A549 (cell line): ENCODE results near the gene TMEM51. TPM values are rescaled to one million over a fixed set of nuclear protein-coding genes. Genes with fewer than 3 reads are reported as not detected.

Source experiments
- ATAC-seq, 2 experiments: fragments of 200-7000 bp in 1 of 2; fragments of >200 bp in 1 of 2; cut with Nextera tagmentation in 1 of 2; cut with Tn5 transposase in 1 of 2; 3 replicates each; pipeline versions ENCODE4 v1.8.0 to v1.9.1; 2018 to 2020; ENCODE audit warnings: mild to moderate bottlenecking in 1 of 2, moderate library complexity in 1 of 2
- CTCF ChIA-PET: fragments of 300-600 bp; sonication (Branson Sonifier 250); formaldehyde crosslinking; extraction: SDS; loops from one replicate; lab custom pipeline; 2021; ENCODE audit warnings: antibody characterized with exemption, inconsistent platforms; lab: Yijun Ruan, JAX
- POLR2A ChIA-PET: fragments of 350-600 bp; formaldehyde crosslinking; extraction: SDS; loops from one replicate; lab custom pipeline; 2021; ENCODE audit warnings: antibody characterized with exemption, inconsistent platforms; lab: Yijun Ruan, JAX
- DNase-seq, 2 experiments: peaks; one replicate each; pipeline versions ENCODE4 v3.0.0 to v3.0.0-alpha.2; 2011 to 2016; ENCODE audit warnings: low read depth in 1 of 2, low spot score in 1 of 2
- FAIRE-seq: peaks from 2 replicates; lab custom pipeline; 2011; peaks lifted over from hg19 to GRCh38; lab: Jason Lieb, UNC
- H3K27ac ChIP-seq, 2 experiments: fragments of >200 bp; sonication (Bioruptor Twin); formaldehyde crosslinking; 3 replicates each; pipeline ENCODE4 v1.5.1; 2016 to 2017
- H3K4me1 ChIP-seq: fragments of >200 bp; sonication (Bioruptor Twin); formaldehyde crosslinking; 3 replicates; pipeline ENCODE4 v1.6.1; 2016
- H3K4me2 ChIP-seq: fragments of >200 bp; sonication (Bioruptor Twin); formaldehyde crosslinking; 3 replicates; pipeline ENCODE4 v1.6.1; 2016
- H3K4me3 ChIP-seq: fragments of >200 bp; sonication (Bioruptor Twin); formaldehyde crosslinking; 3 replicates; pipeline ENCODE4 v1.5.1; 2016
- H3K9me3 ChIP-seq: fragments of >200 bp; sonication (Bioruptor Twin); formaldehyde crosslinking; 3 replicates; pipeline ENCODE4 v1.6.1; 2016
- ATOH8 ChIP-seq: fragments of 250-450 bp; sonication (Bioruptor Pico); IDR thresholded peaks from 2 replicates; pipeline ENCODE4 v1.5.0; 2020; ENCODE audit warnings: low read depth, mild to moderate bottlenecking, moderate library complexity
- CEBPB ChIP-seq, 2 experiments: fragments of >200 bp in 1 of 2; sonication (Bioruptor Twin) in 1 of 2; formaldehyde crosslinking in 1 of 2; IDR thresholded peaks; 2 replicates each; pipeline ENCODE4 v1.6.1; 2012 to 2016
- CHD4 ChIP-seq: fragments of 200-600 bp; sonication (generic); IDR thresholded peaks from 2 replicates; pipeline ENCODE4 v1.6.1; 2016; ENCODE audit warnings: antibody characterized with exemption, mild to moderate bottlenecking, borderline replicate concordance
- EHF ChIP-seq: fragments of 250-450 bp; sonication (Bioruptor Pico); IDR thresholded peaks from 2 replicates; pipeline ENCODE4 v1.5.0; 2020; ENCODE audit warnings: mild to moderate bottlenecking
- EHMT2 ChIP-seq: fragments of 200-600 bp; sonication (generic); IDR thresholded peaks from 2 replicates; pipeline ENCODE4 v1.6.1; 2016; ENCODE audit warnings: antibody characterized with exemption, low read depth, mild to moderate bottlenecking, moderate library complexity
- ELK1 ChIP-seq: fragments of 150-350 bp; IDR thresholded peaks from 2 replicates; pipeline ENCODE4 v1.6.1; 2014; ENCODE audit warnings: low read depth, mild to moderate bottlenecking, low read length
- FOSL2 ChIP-seq, 2 experiments: fragments of 450-650 bp in 1 of 2; fragments of >200 bp in 1 of 2; sonication (Bioruptor Twin) in 1 of 2; formaldehyde crosslinking; IDR thresholded peaks; 2 replicates each; pipeline versions ENCODE4 v1.5.0 to v1.6.1; 2016 to 2020; ENCODE audit warnings: mild to moderate bottlenecking in 1 of 2, moderate library complexity in 1 of 2
- GATA3 ChIP-seq: IDR thresholded peaks from 2 replicates; pipeline ENCODE4 v1.6.1; 2012; ENCODE audit warnings: borderline replicate concordance
- HES2 ChIP-seq: fragments of >200 bp; sonication (Bioruptor Twin); formaldehyde crosslinking; IDR thresholded peaks from 2 replicates; pipeline ENCODE4 v1.6.1; 2016
- HOXA7 ChIP-seq: fragments of 250-450 bp; sonication (Bioruptor Pico); IDR thresholded peaks from 2 replicates; pipeline ENCODE4 v1.5.0; 2020; ENCODE audit warnings: mild to moderate bottlenecking, moderate library complexity
- HOXB5 ChIP-seq: fragments of 250-450 bp; sonication (Bioruptor Pico); IDR thresholded peaks from 2 replicates; pipeline ENCODE4 v1.5.0; 2020; ENCODE audit warnings: mild to moderate bottlenecking, moderate library complexity
- KDM5A ChIP-seq: fragments of 200-600 bp; sonication (generic); IDR thresholded peaks from 2 replicates; pipeline ENCODE4 v1.6.1; 2016; ENCODE audit warnings: antibody characterized with exemption, mild to moderate bottlenecking
- MAFK ChIP-seq: fragments of 450-650 bp; IDR thresholded peaks from 2 replicates; pipeline ENCODE4 v1.6.1; 2014; ENCODE audit not compliant: partially characterized antibody
- MAZ ChIP-seq: fragments of 150-350 bp; IDR thresholded peaks from 2 replicates; pipeline ENCODE4 v1.6.1; 2014; ENCODE audit warnings: antibody characterized with exemption, low read depth, low read length, borderline replicate concordance
- PHF8 ChIP-seq: fragments of 200-600 bp; sonication (generic); IDR thresholded peaks from 2 replicates; pipeline ENCODE4 v1.6.1; 2016; ENCODE audit warnings: low read depth, mild to moderate bottlenecking, antibody characterized with exemption, moderate library complexity, borderline replicate concordance
- POLR2AphosphoS2 ChIP-seq: conservative IDR thresholded peaks from 2 replicates; pipeline ENCODE4 v1.6.1; 2012; ENCODE audit warnings: low read length, improper control_type of control experiment, inconsistent platforms
- RAD21 ChIP-seq, 2 experiments: fragments of >200 bp in 1 of 2; sonication (Bioruptor Twin) in 1 of 2; formaldehyde crosslinking in 1 of 2; IDR thresholded peaks in 1 of 2; conservative IDR thresholded peaks in 1 of 2; 2 replicates in 1 of 2; 3 replicates in 1 of 2; pipeline ENCODE4 v1.6.1; 2012 to 2018; ENCODE audit warnings: inconsistent platforms in 1 of 2
- RARB ChIP-seq: fragments of 250-450 bp; sonication (Bioruptor Pico); IDR thresholded peaks from 2 replicates; pipeline ENCODE4 v1.8.0; 2021; ENCODE audit warnings: mild to moderate bottlenecking, moderate library complexity
- REST ChIP-seq: fragments of 200-600 bp; sonication (generic); IDR thresholded peaks from 2 replicates; pipeline ENCODE4 v1.6.1; 2016; ENCODE audit warnings: antibody characterized with exemption, mild to moderate bottlenecking, moderate library complexity
- RFX5 ChIP-seq: fragments of 450-650 bp; IDR thresholded peaks from 2 replicates; pipeline ENCODE4 v1.7.1; 2014; ENCODE audit warnings: antibody characterized with exemption, mild to moderate bottlenecking, moderate library complexity
- RNF2 ChIP-seq: fragments of 200-600 bp; sonication (generic); IDR thresholded peaks from 2 replicates; pipeline ENCODE4 v1.6.1; 2016; ENCODE audit warnings: low read depth, mild to moderate bottlenecking, antibody characterized with exemption, moderate library complexity, borderline replicate concordance
- SMC3 ChIP-seq: fragments of >200 bp; sonication (Bioruptor Twin); formaldehyde crosslinking; IDR thresholded peaks from 3 replicates; pipeline ENCODE4 v1.6.1; 2018; ENCODE audit warnings: inconsistent platforms
- TFCP2L1 ChIP-seq: fragments of 250-450 bp; sonication (Bioruptor Pico); IDR thresholded peaks from 2 replicates; pipeline ENCODE4 v1.5.0; 2021; ENCODE audit warnings: mild to moderate bottlenecking
- TP53 ChIP-seq: fragments of 250-450 bp; sonication (Bioruptor Pico); IDR thresholded peaks from 2 replicates; pipeline ENCODE4 v1.5.0; 2021; ENCODE audit warnings: mild to moderate bottlenecking, moderate library complexity
- ZC3H11A ChIP-seq: fragments of 450-650 bp; IDR thresholded peaks from 2 replicates; pipeline ENCODE4 v1.6.1; 2014; ENCODE audit warnings: antibody characterized with exemption, mild to moderate bottlenecking
- ZFP36 ChIP-seq: fragments of 450-650 bp; IDR thresholded peaks from 2 replicates; pipeline ENCODE4 v1.6.1; 2014; ENCODE audit warnings: borderline replicate concordance; ENCODE audit not compliant: partially characterized antibody
- WGBS: methylation state at CpG from one replicate; pipeline ENCODE4 v1.1.6; 2017; ENCODE audit errors: missing lambda C conversion rate; 5-methylcytosine and 5-hydroxymethylcytosine counted together
- polyA plus RNA-seq, 4 experiments: library from polyadenylated mRNA; depleted of rRNA in 3 of 4; stranded (reverse); fragments of >200 nt; fragmentation: RNase III in 1 of 4; extraction: RNeasy Plus Mini Kit Qiagen cat#74134 plus additional on column Dnase treatment in 1 of 4; gene quantifications; 2 replicates in 3 of 4; 3 replicates in 1 of 4; pipeline ENCODE4 v1.2.3, GENCODE V29; 2011 to 2017
- TF ChIP-seq, protein P1 (sequence below): fragments of >200 bp; sonication (Bioruptor Twin); formaldehyde crosslinking; IDR thresholded peaks from 3 replicates; pipeline ENCODE4 v1.6.1; 2016

The TMEM51 gene
- polyA plus RNA-seq, 2 of the 4 experiments (the other 2 are of a cell fraction), result 20.0 to 22.8 TPM

DNA sequence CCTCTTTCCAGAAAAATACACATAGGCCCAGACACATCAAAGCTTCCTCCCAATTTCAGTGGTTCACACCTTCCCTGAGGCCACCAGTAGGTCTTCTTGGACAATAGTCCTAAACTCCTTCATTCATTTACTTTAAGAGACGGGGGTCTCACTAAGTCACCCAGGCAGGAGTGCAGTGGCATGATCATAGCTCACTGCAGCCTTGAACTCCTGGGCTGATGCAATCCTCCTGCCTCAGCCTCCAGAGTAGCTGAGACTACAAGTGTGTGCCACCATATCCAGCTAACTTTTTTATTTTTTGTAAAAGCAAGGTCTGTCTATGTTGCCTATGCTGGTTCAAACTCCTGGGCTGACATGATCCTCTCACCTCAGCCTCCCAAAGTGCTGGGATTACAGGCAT lies 85.2 kb downstream of the TMEM51 start:
- Histone ChIP-seq H3K9me3 (no peaks in the 10 kb centered on the region), H3K4me3 (no peak overlapping the region), H3K27ac (no peak overlapping the region), H3K4me1 (no peaks in the 10 kb centered on the region), H3K4me2 (no peak overlapping the region)
- FAIRE-seq (no peak), DNase-seq (no peak), ATAC-seq (no peak)
- CTCF ChIA-PET, result interaction anchor here (0.6 to 1.4 kb wide), 2 partner anchors 69 to 110 kb away, joined by 3 read pairs; no protein-coding TSS in a partner anchor
- POLR2A ChIA-PET, result no interaction called here
- WGBS, result 54% methylated on average over 1 of the region's 1 CpG
- TF ChIP-seq EHF (CRISPR knock-in tag) (no peak), MAZ (no peak), ATOH8 (no peak), SMC3 (no peak), GATA3 (no peak), ELK1 (no peak), RNF2 (no peak), TP53 (no peak), CHD4 (no peak), CEBPB (IDR thresholded peaks at IDR 0.05) (no peak), EHMT2 (no peak), FOSL2 (IDR thresholded peaks at IDR 0.05) (no peak), FOSL2 (CRISPR knock-in tag; IDR thresholded peaks at IDR 0.05) (no peak), TFCP2L1 (no peak), ZFP36 (no peak)

DNA sequence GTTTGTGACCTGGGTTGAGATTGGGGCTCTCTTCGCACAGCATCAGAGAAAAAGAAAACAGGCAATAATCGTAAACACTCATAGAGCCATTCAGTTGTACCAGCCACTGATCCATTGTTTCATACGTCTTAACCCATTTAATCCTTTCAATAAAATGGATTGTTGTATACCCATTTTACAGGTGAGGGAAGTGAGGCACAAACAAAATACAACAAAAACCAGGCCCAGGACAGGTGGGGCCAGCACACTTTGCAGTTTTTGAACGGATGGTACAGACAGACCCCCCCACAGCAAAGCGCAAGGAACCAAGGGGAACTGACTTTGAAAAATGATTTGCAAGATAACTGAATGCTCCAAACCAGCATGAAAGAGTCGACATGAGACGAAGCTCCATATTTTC lies 89.2 kb downstream of the TMEM51 start:
- POLR2A ChIA-PET, result no interaction called here
- 87% methylated on average over 7 of the region's 7 CpGs for WGBS
- CTCF ChIA-PET, result interaction anchor here (0.6 kb wide), 1 partner anchor 12 kb away, joined by 4 read pairs; no protein-coding TSS in a partner anchor

DNA sequence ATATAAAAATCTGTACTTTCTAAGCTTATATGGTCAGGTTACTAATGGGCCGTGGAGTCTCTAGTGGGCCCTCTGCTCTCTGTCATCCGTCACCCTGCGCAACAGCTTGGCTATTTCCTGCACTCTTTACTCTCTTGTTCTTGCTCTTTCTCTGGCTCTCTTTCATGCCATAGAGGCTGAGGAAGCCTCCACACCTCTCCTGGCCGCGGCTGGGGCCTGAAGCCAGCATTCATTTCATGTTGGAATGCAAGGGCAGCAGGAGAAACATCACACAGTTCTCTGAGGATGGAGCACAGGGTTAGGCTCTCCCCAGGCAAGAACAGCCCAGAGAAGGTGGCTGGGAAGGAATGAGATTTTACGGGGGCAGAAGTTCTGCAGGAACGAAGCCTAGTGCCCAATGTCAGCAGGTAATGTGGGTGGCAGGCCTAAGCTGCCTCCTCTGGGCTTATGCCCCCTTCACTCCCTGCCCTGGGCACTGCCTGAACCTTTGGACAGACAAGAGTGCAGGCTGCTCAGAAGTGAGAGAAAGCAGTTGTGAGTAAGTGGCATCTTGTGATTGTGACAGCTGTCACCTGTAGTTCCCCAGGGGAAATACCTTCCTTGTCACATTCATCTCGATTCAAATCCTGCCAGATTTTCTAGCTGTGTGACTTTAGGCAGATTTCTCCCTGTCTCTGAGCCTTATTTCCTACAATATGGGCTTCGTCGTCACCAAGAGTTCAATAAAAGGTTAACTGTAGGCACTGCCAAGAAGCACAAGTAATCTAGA lies 89.9 kb downstream of the TMEM51 start:
- no peaks in the 10 kb centered on the region for H3K9me3 ChIP-seq
- WGBS, result 87% methylated on average over 10 of the region's 10 CpGs
- H3K4me3 ChIP-seq, result no peak overlapping the region
- H3K27ac ChIP-seq, result no peak overlapping the region
- FAIRE-seq (no peak), ATAC-seq (no peak), DNase-seq (no peak)
- no peaks in the 10 kb centered on the region for H3K4me1 ChIP-seq
- no peak overlapping the region for H3K4me2 ChIP-seq
- POLR2A ChIA-PET, result no interaction called here
- CTCF ChIA-PET, result interaction anchor here (1.2 kb wide), 1 partner anchor 28 kb away, joined by 3 read pairs; no protein-coding TSS in a partner anchor
- TF ChIP-seq HES2 (no peak), RFX5 (no peak), RAD21 (conservative IDR thresholded peaks at IDR 0.05 in 1 of 2, IDR thresholded peaks at IDR 0.05 in 1 of 2) (no peak), REST (no peak), ZC3H11A (no peak), KDM5A (no peak), PHF8 (no peak), HOXA7 (no peak), RARB (CRISPR knock-in tag) (no peak)

More for the DNA sequence above, 89.2 kb downstream of the TMEM51 start:
- Histone ChIP-seq H3K27ac (no peak overlapping the region), H3K4me3 (no peak overlapping the region), H3K4me1 (no peaks in the 10 kb centered on the region), H3K4me2 (no peak overlapping the region), H3K9me3 (no peaks in the 10 kb centered on the region)
- FAIRE-seq (no peak), ATAC-seq (no peak), DNase-seq (no peak)
- TF ChIP-seq POLR2AphosphoS2, result no peak
- no peak for TF ChIP-seq MAZ
- no peak for TF ChIP-seq KDM5A
- TF ChIP-seq, protein P1, sequence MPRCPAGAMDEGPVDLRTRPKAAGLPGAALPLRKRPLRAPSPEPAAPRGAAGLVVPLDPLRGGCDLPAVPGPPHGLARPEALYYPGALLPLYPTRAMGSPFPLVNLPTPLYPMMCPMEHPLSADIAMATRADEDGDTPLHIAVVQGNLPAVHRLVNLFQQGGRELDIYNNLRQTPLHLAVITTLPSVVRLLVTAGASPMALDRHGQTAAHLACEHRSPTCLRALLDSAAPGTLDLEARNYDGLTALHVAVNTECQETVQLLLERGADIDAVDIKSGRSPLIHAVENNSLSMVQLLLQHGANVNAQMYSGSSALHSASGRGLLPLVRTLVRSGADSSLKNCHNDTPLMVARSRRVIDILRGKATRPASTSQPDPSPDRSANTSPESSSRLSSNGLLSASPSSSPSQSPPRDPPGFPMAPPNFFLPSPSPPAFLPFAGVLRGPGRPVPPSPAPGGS, result no peak
- TF ChIP-seq HOXB5 (CRISPR knock-in tag), result no peak
- no peak for TF ChIP-seq TFCP2L1
- TF ChIP-seq ZFP36, result no peak
- no peak for TF ChIP-seq MAFK
- no peak for TF ChIP-seq FOSL2 (IDR thresholded peaks at IDR 0.05)
- TF ChIP-seq FOSL2 (CRISPR knock-in tag; IDR thresholded peaks at IDR 0.05), result no peak
